Amniotic epithelial cell (primary cell): ENCODE measurements around the gene CDC42.
A peak's percentile ranks its signal among the peaks of the same experiment; 100 is the strongest.

Experiments used
- DNase-seq: peaks from one replicate; pipeline ENCODE4 v3.0.0-alpha.2; 2010; ENCODE audit warnings: low read depth

The CDC42 gene

GRCh38 chr1:22037520-22037919, 15.0 kb upstream of the CDC42 start:
- no peak for DNase-seq

- DNase-seq, result no peak
Observed at GRCh38 chr1:22038036-22038435, 14.5 kb upstream of the CDC42 start.

- DNase-seq, result peak; percentile 39
Observed at GRCh38 chr1:22039594-22040285, 12.8 kb upstream of the CDC42 start.

GRCh38 chr1:22040286-22040623, 12.3 kb upstream of the CDC42 start:
- DNase-seq, result no peak

- DNase-seq, result no peak
Observed at GRCh38 chr1:22041505-22041904, 11.0 kb upstream of the CDC42 start.

- DNase-seq, result no peak
Observed at GRCh38 chr1:22043198-22043769, 9.2 kb upstream of the CDC42 start.

- DNase-seq, result peak; percentile 86
Observed at GRCh38 chr1:22044690-22045420, 7.7 kb upstream of the CDC42 start.

- peak; percentile 31 for DNase-seq
Observed at GRCh38 chr1:22045604-22046228, 6.8 kb upstream of the CDC42 start.

GRCh38 chr1:22048351-22049192, 3.9 kb upstream of the CDC42 start:
- peak; percentile 17 for DNase-seq

GRCh38 chr1:22050330-22050729, 2.2 kb upstream of the CDC42 start:
- no peak for DNase-seq

GRCh38 chr1:22051607-22052114, 848 bp upstream of the CDC42 start:
- DNase-seq, result no peak

GRCh38 chr1:22053017-22053860, 730 bp downstream of the CDC42 start:
- peak; percentile 95 for DNase-seq

GRCh38 chr1:22053861-22054770, 1.6 kb downstream of the CDC42 start:
- DNase-seq, result peak; percentile 71

GRCh38 chr1:22055463-22055862, 3.0 kb downstream of the CDC42 start:
- DNase-seq, result no peak

GRCh38 chr1:22056043-22056442, 3.5 kb downstream of the CDC42 start:
- DNase-seq, result no peak

- DNase-seq, result no peak
Observed at GRCh38 chr1:22056936-22057335, 4.4 kb downstream of the CDC42 start.

GRCh38 chr1:22057861-22058260, 5.4 kb downstream of the CDC42 start:
- no peak for DNase-seq

GRCh38 chr1:22064751-22065402, 12.4 kb downstream of the CDC42 start:
- no peak for DNase-seq

- peak; percentile 75 for DNase-seq
Observed at GRCh38 chr1:22071511-22071910, 19.0 kb downstream of the CDC42 start.
